Gastroesophageal sphincter (tissue), 3 donors: ENCODE results near the gene CHSY1.

Source experiments
- CTCF ChIP-seq, 4 experiments: fragments of 200-600 bp in 2 of 4; fragments of 450-650 bp in 2 of 4; sonication (generic) in 1 of 4; IDR thresholded peaks; one replicate each; pipeline ENCODE4 v1.5.1; 2017 to 2019; ENCODE audit warnings: antibody characterized with exemption in 4 of 4, mild to moderate bottlenecking in 2 of 4, moderate library complexity in 2 of 4
- POLR2A ChIP-seq, 2 donors: fragments of 450-650 bp; IDR thresholded peaks; one replicate each; pipeline ENCODE4 v1.6.1; 2017; ENCODE audit warnings: antibody characterized with exemption in 2 of 2, mild to moderate bottlenecking in 2 of 2, moderate library complexity in 1 of 2

GRCh38 chr15:101275018-101275417 lies 23.2 kb upstream of the CHSY1 start:
- TF ChIP-seq CTCF (IDR thresholded peaks at IDR 0.05) (no peak), POLR2A (IDR thresholded peaks at IDR 0.05) (no peak)
